GM18519 (cell line): ENCODE results near the gene MGAT5.
A peak's percentile ranks its signal among the peaks of the same experiment; 100 is the strongest.

ENCODE experiments used
- ATAC-seq: cut with Tn5 transposase; IDR thresholded peaks from one replicate; pipeline ENCODE4 v1.9.1; 2021; ENCODE audit warnings: mild to moderate bottlenecking, moderate library complexity; ENCODE audit not compliant: unreplicated experiment, low FRiP score

The MGAT5 gene

GRCh38 chr2:134253804-134254203 lies at the start of gene MGAT5:
Gene MGAT5, plus strand, starts transcription at chr2:134254072. Its CDS starts 332 bp downstream, at chr2:134254404.
- ATAC-seq: peak; percentile 2

DNA sequence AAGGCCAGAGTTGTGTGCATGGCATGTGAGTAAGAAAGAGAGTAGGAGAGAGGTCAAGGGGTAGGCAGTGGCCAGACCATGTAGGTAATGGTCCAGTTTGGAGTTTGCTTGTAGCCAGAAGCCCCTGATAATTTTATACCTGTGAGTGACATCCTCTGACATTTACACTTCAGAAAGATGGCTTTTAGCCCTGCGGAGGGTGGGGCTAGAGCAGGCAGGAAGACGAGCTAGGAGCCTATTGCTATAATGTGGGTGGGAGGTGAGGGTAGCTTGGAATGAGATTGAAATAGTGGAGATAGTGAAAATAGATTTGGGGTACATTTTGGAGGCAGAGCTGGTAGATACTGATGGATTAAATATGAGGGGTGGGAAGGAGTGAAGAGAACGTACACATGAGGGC lies 48.8 kb upstream of the MGAT5 start:
- no peak for ATAC-seq

DNA sequence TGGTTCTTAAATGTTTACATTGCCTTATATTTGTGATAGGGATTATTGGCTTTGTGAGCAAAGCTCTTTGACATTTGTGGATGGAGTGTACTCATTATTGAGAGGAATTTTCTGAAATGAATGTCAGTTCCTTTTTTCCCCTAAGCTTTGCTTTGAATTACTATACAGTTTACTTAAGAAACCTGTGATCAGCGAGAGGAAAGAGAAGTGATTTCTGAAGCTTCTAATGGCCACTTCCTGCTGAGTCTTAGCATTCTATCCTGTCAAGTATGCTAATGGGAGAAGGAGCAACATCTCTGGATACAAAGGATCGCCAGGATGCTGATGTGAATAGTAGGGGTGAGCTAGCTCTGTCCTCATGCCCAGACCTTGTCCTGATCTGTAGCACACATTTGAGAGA lies 47.8 kb upstream of the MGAT5 start:
- ATAC-seq: peak; percentile 58

GRCh38 chr2:134206573-134206972 lies 47.3 kb upstream of the MGAT5 start:
- no peak for ATAC-seq

- ATAC-seq: no peak
Observed at GRCh38 chr2:134207589-134208209, 46.2 kb upstream of the MGAT5 start.

DNA sequence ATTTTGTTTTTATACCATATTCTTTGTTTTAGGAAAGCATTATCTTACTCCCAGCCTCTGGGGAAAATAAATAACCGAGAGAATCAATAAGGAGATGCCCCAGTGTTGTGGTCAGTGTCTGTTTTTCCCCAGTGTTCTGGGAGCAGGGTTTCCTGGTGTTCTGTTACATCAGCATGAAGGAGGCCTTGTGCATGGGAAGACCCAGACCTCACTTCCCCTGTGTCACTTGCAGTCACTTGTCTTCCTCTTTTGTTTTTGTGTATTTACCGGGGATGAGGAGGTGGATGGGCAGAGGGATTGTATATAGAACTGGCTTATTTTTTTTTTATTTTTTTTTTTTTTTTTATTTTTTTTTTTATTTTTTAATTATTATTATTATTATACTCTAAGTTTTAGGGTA lies 45.0 kb upstream of the MGAT5 start:
- no peak for ATAC-seq

DNA sequence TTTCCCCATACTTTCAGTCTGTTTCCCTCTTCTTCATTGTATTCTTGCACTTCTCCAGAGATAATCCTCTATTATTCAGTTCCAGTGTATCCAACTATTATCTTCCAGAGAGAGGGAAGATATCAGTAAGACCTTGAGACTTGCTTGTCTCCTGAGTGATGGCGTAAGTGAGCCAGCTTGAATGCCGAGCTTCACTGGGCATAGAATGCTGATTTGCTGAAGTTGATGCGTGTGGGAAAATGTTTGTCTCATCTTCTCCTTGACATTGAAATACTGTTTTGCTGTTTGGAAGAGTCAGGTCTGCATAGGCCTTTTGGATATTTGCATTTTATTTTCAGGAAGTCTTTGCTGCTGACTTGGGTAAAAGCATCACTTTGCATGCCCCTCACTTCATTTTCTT lies 41.1 kb upstream of the MGAT5 start:
- ATAC-seq: no peak

- ATAC-seq: no peak
Observed at GRCh38 chr2:134216152-134216829, 37.6 kb upstream of the MGAT5 start.

DNA sequence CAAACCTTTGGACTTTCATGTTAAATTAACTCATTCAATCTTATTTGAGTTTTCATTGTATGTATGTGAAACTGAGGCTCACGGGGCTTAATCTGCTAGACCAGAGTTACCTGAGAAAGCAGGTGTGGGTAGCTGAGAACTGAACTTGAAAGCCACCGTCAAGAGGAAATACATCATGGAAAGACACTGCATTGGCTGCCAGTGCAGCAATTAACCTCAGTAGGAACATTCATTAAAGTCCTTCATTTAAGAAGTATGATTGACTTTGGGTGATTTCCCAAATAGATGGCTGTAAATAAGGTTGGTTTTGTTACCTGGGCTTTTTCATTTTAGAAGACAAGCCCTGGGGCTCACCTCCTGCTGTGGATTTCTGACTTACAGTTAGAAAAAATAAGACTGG lies 36.5 kb upstream of the MGAT5 start:
- ATAC-seq: no peak

DNA sequence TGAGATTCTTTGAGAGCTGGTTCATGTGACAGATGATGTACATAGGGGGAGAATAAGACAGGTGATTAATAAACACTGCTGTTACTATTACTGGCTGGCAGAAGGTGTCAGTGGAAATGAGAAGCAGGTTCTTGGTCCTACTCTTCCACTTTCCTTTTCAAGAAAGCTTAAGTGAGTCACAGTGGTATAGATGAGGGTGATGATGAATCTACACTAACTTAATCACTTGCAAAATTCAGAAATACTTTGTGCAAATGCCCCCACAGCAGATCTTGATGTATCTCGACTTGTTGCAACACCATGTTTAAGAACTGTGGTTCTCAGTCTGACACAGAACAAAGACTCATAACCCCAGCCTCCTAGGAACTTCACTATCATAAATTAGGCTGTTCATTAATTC lies 35.9 kb upstream of the MGAT5 start:
- ATAC-seq: peak; percentile 66

- ATAC-seq: no peak
Observed at GRCh38 chr2:134218414-134218813, 35.5 kb upstream of the MGAT5 start.

GRCh38 chr2:134218930-134219658 lies 34.8 kb upstream of the MGAT5 start:
- peak; percentile 48 for ATAC-seq

DNA sequence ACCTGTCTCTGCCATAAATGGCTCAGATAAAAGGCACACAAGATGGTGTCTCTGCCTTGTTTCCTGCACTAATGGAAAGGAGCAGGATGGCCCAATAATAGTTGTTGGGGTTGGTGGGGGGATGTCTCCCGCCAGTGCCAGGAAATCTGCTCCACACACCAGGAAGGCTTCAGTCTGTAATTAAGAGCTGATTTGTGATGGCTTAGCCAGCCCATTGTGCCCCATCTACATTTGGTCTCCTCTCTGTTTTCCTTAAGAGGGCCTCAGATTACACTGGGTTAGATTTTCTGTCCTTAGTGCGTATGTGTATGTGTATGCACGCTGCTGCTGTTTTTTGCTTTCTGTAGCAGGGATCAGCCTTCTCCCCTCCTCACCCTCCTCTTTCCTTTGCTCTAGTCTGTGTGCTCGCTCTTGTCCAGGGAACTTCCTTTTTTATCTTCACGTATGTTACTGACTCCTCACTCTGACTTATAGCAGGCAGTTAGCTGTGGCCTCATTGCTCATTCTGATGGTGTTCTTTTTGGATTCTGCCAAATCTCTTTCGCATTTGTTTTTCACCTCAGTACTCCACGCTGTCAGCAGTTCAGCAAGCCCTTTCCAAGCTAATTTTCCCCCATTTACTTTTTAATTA lies 33.4 kb upstream of the MGAT5 start:
- ATAC-seq: no peak

GRCh38 chr2:134224005-134224404 lies 29.9 kb upstream of the MGAT5 start:
- no peak for ATAC-seq

GRCh38 chr2:134225173-134225572 lies 28.7 kb upstream of the MGAT5 start:
- no peak for ATAC-seq

- ATAC-seq: no peak
Observed at GRCh38 chr2:134225841-134226240, 28.0 kb upstream of the MGAT5 start.

GRCh38 chr2:134226601-134227000 lies 27.3 kb upstream of the MGAT5 start:
- ATAC-seq: no peak

DNA sequence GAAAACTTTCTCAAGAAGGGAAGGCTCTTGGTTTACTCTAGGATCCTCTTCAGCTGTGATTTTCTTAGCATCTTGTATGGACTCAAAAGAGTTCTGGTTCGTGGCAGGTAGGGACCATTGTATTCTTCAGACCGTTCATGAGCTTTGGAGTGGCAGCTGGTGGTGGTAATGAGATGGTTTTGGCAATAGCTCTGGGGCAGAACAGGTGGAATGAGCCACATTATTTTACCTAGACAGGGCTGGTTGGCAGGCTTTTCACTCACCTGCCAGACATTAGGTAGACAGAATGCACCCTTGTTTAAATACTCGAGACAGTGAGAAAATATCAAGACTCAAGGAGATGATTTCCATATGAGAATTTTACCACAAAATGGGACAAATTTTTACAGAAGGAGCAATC lies 26.2 kb upstream of the MGAT5 start:
- no peak for ATAC-seq

- ATAC-seq: no peak
Observed at GRCh38 chr2:134228493-134228903, 25.4 kb upstream of the MGAT5 start.

- no peak for ATAC-seq
Observed at GRCh38 chr2:134229540-134229939, 24.3 kb upstream of the MGAT5 start.

DNA sequence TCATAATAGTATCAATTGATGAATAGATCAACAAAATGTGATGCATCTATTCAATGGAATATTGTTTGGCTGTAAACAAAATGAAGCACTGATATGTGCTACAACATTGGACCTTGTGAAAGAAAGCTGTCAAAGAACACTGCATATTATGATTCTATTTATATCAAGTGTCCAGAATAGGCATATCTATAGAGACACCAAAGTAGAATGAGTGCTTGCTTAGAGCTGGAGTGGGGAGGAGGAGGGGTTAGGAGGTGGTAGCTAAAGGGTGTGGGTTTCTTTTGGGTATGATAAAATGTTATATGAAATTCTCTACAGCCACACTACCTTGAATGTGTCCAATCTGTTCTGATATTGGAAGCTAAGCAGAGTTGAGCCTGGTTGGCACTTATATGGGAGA lies 23.0 kb upstream of the MGAT5 start:
- no peak for ATAC-seq
